NCI-H187 treated with DMSO at 0.1 percent for 48 hours (cell line): Measurements from ENCODE around the gene GALNT1.
"Not testable (repeated sequence)": the region's sequence is repeated elsewhere in the genome, so short reads cannot be mapped to it uniquely, and the experiment has no call there.

ENCODE experiments used
- DNase-seq: peaks from one replicate; lab custom pipeline; 2025; lab: John Stamatoyannopoulos, UW

GALNT1 gene

GRCh38 chr18:35581546-35581897 lies at the start of gene GALNT1:
GALNT1 (plus strand) TSS chr18:35581740; CDS start chr18:35654663, 72,923 bp downstream.
- no peak for DNase-seq

GRCh38 chr18:35533916-35534405 lies 47.6 kb upstream of the GALNT1 start:
- no peak for DNase-seq

- no peak for DNase-seq
Observed at GRCh38 chr18:35535297-35535696, 46.2 kb upstream of the GALNT1 start.

- DNase-seq, result no peak
Observed at GRCh38 chr18:35542356-35542755, 39.2 kb upstream of the GALNT1 start.

- DNase-seq, result no peak
Observed at GRCh38 chr18:35547008-35547605, 34.4 kb upstream of the GALNT1 start.

GRCh38 chr18:35549564-35549963 lies 32.0 kb upstream of the GALNT1 start:
- DNase-seq, result no peak

GRCh38 chr18:35553300-35553699 lies 28.2 kb upstream of the GALNT1 start:
- DNase-seq, result no peak

- not testable (repeated sequence) for DNase-seq
Observed at GRCh38 chr18:35555538-35555937, 26.0 kb upstream of the GALNT1 start.

- DNase-seq, result no peak
Observed at GRCh38 chr18:35559867-35560266, 21.7 kb upstream of the GALNT1 start.

- DNase-seq, result no peak
Observed at GRCh38 chr18:35564795-35565453, 16.6 kb upstream of the GALNT1 start.

GRCh38 chr18:35566019-35566418 lies 15.5 kb upstream of the GALNT1 start:
- DNase-seq, result no peak

GRCh38 chr18:35570182-35570581 lies 11.4 kb upstream of the GALNT1 start:
- DNase-seq, result no peak

GRCh38 chr18:35571138-35571537 lies 10.4 kb upstream of the GALNT1 start:
- no peak for DNase-seq

- no peak for DNase-seq
Observed at GRCh38 chr18:35572644-35573043, 8.9 kb upstream of the GALNT1 start.

GRCh38 chr18:35573531-35573930 lies 8.0 kb upstream of the GALNT1 start:
- no peak for DNase-seq

- not testable (repeated sequence) for DNase-seq
Observed at GRCh38 chr18:35576240-35576845, 5.2 kb upstream of the GALNT1 start.

GRCh38 chr18:35577045-35577848 lies 4.3 kb upstream of the GALNT1 start:
- DNase-seq, result no peak

GRCh38 chr18:35578481-35578880 lies 3.1 kb upstream of the GALNT1 start:
- no peak for DNase-seq

GRCh38 chr18:35578936-35579335 lies 2.6 kb upstream of the GALNT1 start:
- DNase-seq, result no peak

GRCh38 chr18:35580701-35581539 lies 620 bp upstream of the GALNT1 start:
- DNase-seq, result no peak

- no peak for DNase-seq
Observed at GRCh38 chr18:35581898-35582641, 530 bp downstream of the GALNT1 start.
